Measurements from ENCODE around the gene RIPK3. TPM values are rescaled to one million over a fixed set of nuclear protein-coding genes. Genes with fewer than 3 reads are reported as not detected.

RIPK3 gene
- total and polyA plus RNA-seq, 2 of the 8 experiments (the other 6 are each of a cell fraction or from before 2014, with no cell fraction given), result 0.24 to 0.39 TPM

DNA sequence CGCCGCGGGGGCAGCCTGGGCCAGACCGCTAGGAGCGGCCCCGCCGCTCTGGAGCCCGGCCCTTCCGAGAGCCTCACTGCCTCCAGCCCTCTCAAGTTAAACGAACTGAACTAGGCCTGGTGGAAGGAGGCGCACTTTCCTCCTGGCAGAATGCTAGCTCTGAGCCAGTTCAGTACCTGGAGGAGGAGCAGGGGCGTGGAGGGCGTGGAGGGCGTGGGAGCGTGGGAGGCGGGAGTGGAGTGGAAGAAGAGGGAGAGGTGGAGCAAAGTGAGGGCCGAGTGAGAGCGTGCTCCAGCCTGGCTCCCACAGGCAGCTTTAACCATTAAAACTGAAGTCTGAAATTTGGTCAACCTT is 23.2 kb downstream of the RIPK3 start:
- no peak overlapping the region for H3K4ac ChIP-seq (replicated peaks; ENCODE audit: insufficient read length, low read depth, low read length)
- no peak overlapping the region for H2BK15ac ChIP-seq (ENCODE audit: low read length)
- no peak overlapping the region for H2BK5ac ChIP-seq (ENCODE audit: low read depth, low read length)
- peak overlapping the region in 1 of 2 experiments; percentile 17; a peak in 1 of 4 replicates for H3K4me2 ChIP-seq (ENCODE audit: insufficient read depth in 1 of 2, low read depth in 2 of 2, low read length in 2 of 2)
- peaks cover 0 to 42% (median 31%) of the 10 kb centered on the region in 4 experiments; a peak in 6 of 7 replicates for H3K27me3 ChIP-seq (replicated peaks in 1 of 4; ENCODE audit: control insufficient read depth in 3 of 4, extremely low read depth in 1 of 4, insufficient read depth in 3 of 4, low read length in 3 of 4)
- H3K56ac ChIP-seq (replicated peaks; ENCODE audit: insufficient read length, low read depth, low read length), result no peak overlapping the region
- POLR2A ChIA-PET (ENCODE audit: partially characterized antibody), result interaction anchor here (1.3 to 1.9 kb wide), 5 partner anchors 11 to 115 kb away, joined by 3 to 5 read pairs (median 3); partner anchors contain the start of genes DHRS1 and NOP9
- H3K4me1 ChIP-seq (replicated peaks in 1 of 4; ENCODE audit: control insufficient read depth in 3 of 4, insufficient read depth in 4 of 4, low read length in 3 of 4), result no peaks in the 10 kb centered on the region; a peak in 2 of 7 replicates
- 85% methylated on average over 9 of the region's 18 CpGs; no CpG with 5 or more reads in 1 of the 2 experiments for WGBS, 2 experiments (ENCODE audit: extremely low coverage in 1 of 2, insufficient coverage in 1 of 2, insufficient read length in 1 of 2, insufficient replicate concordance in 2 of 2, low coverage in 1 of 2, low lambda C conversion rate in 2 of 2, missing lambda C conversion rate in 1 of 2)
- no peaks in the 10 kb centered on the region for H3K79me1 ChIP-seq (ENCODE audit: low read depth, low read length)
- H2AK5ac ChIP-seq (ENCODE audit: low read depth, low read length), result no peak overlapping the region
- no peak overlapping the region for H4K5ac ChIP-seq (ENCODE audit: insufficient read length, low read depth, low read length)
- no peaks in the 10 kb centered on the region for H3K23me2 ChIP-seq (ENCODE audit: low read depth, low read length)
- no peaks in the 10 kb centered on the region for H3K79me2 ChIP-seq (ENCODE audit: control insufficient read depth in 1 of 2, insufficient read depth in 2 of 2, low read length in 2 of 2)
- no peak overlapping the region for H3K23ac ChIP-seq (ENCODE audit: insufficient read length)
- H3K18ac ChIP-seq (ENCODE audit: extremely low read depth, low read length), result no peak overlapping the region
- H3K9me3 ChIP-seq (ENCODE audit: insufficient read depth in 2 of 2, low read depth in 1 of 2, low read length in 1 of 2), result no peaks in the 10 kb centered on the region; a peak in 1 of 4 replicates
- H3K9ac ChIP-seq (replicated peaks in 1 of 4; ENCODE audit: extremely low read depth in 1 of 4, low read depth in 3 of 4, low read length in 3 of 4), result no peak overlapping the region; a peak in 1 of 7 replicates
- no peak for TF ChIP-seq NRF1 (IDR thresholded peaks at IDR 0.05; ENCODE audit: low read depth, low read length)
- TF ChIP-seq, protein P1, sequence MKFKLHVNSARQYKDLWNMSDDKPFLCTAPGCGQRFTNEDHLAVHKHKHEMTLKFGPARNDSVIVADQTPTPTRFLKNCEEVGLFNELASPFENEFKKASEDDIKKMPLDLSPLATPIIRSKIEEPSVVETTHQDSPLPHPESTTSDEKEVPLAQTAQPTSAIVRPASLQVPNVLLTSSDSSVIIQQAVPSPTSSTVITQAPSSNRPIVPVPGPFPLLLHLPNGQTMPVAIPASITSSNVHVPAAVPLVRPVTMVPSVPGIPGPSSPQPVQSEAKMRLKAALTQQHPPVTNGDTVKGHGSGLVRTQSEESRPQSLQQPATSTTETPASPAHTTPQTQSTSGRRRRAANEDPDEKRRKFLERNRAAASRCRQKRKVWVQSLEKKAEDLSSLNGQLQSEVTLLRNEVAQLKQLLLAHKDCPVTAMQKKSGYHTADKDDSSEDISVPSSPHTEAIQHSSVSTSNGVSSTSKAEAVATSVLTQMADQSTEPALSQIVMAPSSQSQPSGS (IDR thresholded peaks at IDR 0.05; ENCODE audit: low read length), result no peak
- DNase-seq (ENCODE audit: low read depth in 1 of 2, low spot score in 2 of 2), result no peak
- H3K27ac ChIP-seq (ENCODE audit: low read depth, low read length), result no peak overlapping the region
- H3K4me3 ChIP-seq (ENCODE audit: extremely low read depth in 1 of 4, insufficient read depth in 2 of 4, low read depth in 3 of 4, low read length in 4 of 4), result no peak overlapping the region
- no peak for FAIRE-seq
- no peak overlapping the region for H2BK120ac ChIP-seq (replicated peaks; ENCODE audit: low read depth, low read length)
- H2BK20ac ChIP-seq (ENCODE audit: low read length), result no peak overlapping the region
- CTCF ChIA-PET (ENCODE audit: partially characterized antibody), result interaction anchor here (1.2 to 27.8 kb wide), 7 partner anchors 9 to 111 kb away, joined by 3 to 664 read pairs (median 8); partner anchors contain the start of genes ADCY4, CBLN3, CIDEB and KHNYN
- peak overlapping the region; percentile 56; the same call in 1 of the 2 replicates for H2BK12ac ChIP-seq (ENCODE audit: low read depth, low read length)
- no peak overlapping the region for H2AFZ ChIP-seq (ENCODE audit: low read length)
- no peak overlapping the region for H4K91ac ChIP-seq (replicated peaks; ENCODE audit: insufficient read length, low read length)
- no peak overlapping the region for H3K14ac ChIP-seq (ENCODE audit: insufficient read length)
- H4K8ac ChIP-seq (ENCODE audit: extremely low read depth, insufficient read depth, low read length), result peak overlapping the region; percentile 86
- H4K20me1 ChIP-seq (replicated peaks in 1 of 2; ENCODE audit: control insufficient read depth in 1 of 2, insufficient read depth in 2 of 2, low read length in 2 of 2), result peaks cover 0 to 2% of the 10 kb centered on the region in 2 experiments
- no peaks in the 10 kb centered on the region for H3K36me3 ChIP-seq (ENCODE audit: control insufficient read depth in 2 of 4, insufficient read depth in 4 of 4, low read length in 3 of 4)
